Cardiac muscle cell (in vitro differentiated cells and primary cell): ENCODE measurements around the gene SBF1. TPM values are rescaled to one million over a fixed set of nuclear protein-coding genes. Genes with fewer than 3 reads are reported as not detected.

Experiments used
- DNase-seq, 2 donors: peaks; one replicate each; pipeline versions ENCODE4 v3.0.0 to v3.0.0-alpha.2; 2010 to 2017; ENCODE audit warnings: low read depth in 1 of 2, low spot score in 1 of 2
- H3K27ac ChIP-seq: fragments of 200-600 bp; sonication (generic); 2 replicates; pipeline ENCODE4 v1.5.1; 2016
- H3K27me3 ChIP-seq: fragments of 200-600 bp; sonication (generic); 2 replicates; pipeline ENCODE4 v1.6.0; 2016; ENCODE audit warnings: control low read depth
- H3K36me3 ChIP-seq: fragments of 200-600 bp; sonication (generic); 2 replicates; pipeline ENCODE4 v1.5.1; 2016; ENCODE audit warnings: control low read depth
- H3K4me1 ChIP-seq: fragments of 200-600 bp; sonication (generic); 2 replicates; pipeline ENCODE4 v1.8.1; 2017; ENCODE audit warnings: low read depth, mild to moderate bottlenecking, mixed run types
- H3K4me3 ChIP-seq: fragments of 200-600 bp; sonication (generic); 2 replicates; pipeline ENCODE4 v1.5.1; 2016; ENCODE audit warnings: mild to moderate bottlenecking
- H3K9me3 ChIP-seq: fragments of 200-600 bp; sonication (generic); 2 replicates; pipeline ENCODE4 v1.5.1; 2017; ENCODE audit warnings: low read depth, mild to moderate bottlenecking, control low read depth
- polyA plus RNA-seq: library from polyadenylated mRNA; unstranded; fragments of >200 nt; fragmentation: Nextera tagmentation; extraction: Ambion mirVana; gene quantifications from 2 replicates; pipeline ENCODE4 v1.2.1, GENCODE V29; 2016
- total RNA-seq: library from RNA; depleted of rRNA; stranded (reverse); fragments of >200 nt; gene quantifications from 2 replicates; pipeline ENCODE4 v1.2.3, GENCODE V29; 2016
- TF ChIP-seq, protein P1 (sequence below): IDR thresholded peaks from 2 replicates; pipeline ENCODE4 v1.5.1; 2012; ENCODE audit warnings: low read depth, mild to moderate bottlenecking, low read length

SBF1 gene
- total and polyA plus RNA-seq, 2 experiments from 2014 or later, result 39.1 to 111 TPM

DNA sequence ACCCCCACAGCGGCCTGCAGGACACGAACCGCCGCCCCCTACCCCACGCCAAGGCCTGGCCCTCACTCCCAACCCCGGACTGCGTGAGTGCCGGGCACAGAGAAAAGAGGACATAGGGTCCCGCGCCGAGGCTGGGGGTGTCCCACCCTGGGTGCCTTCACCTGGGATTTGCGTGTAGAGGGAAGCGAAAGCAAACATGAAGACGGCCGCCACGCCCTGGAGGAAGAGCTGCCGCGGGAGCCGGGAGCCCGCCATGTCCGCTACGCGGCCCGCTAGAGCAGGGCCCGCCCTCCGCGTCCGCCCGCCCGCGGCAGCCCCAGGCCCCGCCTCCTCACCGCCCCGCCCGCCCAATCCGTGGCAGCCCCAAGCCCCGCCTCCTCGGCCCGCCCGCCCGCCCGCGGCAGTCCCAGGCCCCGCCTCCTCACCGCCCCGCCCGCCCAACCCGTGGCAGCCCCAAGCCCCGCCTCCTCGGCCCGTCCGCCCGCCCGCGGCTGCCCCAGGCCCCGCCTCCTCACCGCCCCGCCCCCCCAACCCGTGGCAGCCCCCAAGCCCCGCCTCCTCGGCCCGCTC lies 32.7 kb upstream of the SBF1 start, which contains the start of gene LMF2:
Gene LMF2, minus strand, starts transcription at position 282 of the 570 bp plus-strand sequence. Its CDS starts 27 bp downstream, at position 255.
- Histone ChIP-seq H3K4me3 (peak within 1 kb of the TSS; percentile 82), H3K27ac (peak within 1 kb of the TSS; percentile 80), H3K27me3 (no peaks in the 10 kb centered on the region), H3K36me3 (peaks cover 8% of the 10 kb centered on the region), H3K9me3 (no peaks in the 10 kb centered on the region), H3K4me1 (peaks cover 8% of the 10 kb centered on the region)
- TF ChIP-seq, protein P1, sequence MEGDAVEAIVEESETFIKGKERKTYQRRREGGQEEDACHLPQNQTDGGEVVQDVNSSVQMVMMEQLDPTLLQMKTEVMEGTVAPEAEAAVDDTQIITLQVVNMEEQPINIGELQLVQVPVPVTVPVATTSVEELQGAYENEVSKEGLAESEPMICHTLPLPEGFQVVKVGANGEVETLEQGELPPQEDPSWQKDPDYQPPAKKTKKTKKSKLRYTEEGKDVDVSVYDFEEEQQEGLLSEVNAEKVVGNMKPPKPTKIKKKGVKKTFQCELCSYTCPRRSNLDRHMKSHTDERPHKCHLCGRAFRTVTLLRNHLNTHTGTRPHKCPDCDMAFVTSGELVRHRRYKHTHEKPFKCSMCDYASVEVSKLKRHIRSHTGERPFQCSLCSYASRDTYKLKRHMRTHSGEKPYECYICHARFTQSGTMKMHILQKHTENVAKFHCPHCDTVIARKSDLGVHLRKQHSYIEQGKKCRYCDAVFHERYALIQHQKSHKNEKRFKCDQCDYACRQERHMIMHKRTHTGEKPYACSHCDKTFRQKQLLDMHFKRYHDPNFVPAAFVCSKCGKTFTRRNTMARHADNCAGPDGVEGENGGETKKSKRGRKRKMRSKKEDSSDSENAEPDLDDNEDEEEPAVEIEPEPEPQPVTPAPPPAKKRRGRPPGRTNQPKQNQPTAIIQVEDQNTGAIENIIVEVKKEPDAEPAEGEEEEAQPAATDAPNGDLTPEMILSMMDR, result no peak
- peak in 1 of 2 donors; percentile 98 for DNase-seq

DNA sequence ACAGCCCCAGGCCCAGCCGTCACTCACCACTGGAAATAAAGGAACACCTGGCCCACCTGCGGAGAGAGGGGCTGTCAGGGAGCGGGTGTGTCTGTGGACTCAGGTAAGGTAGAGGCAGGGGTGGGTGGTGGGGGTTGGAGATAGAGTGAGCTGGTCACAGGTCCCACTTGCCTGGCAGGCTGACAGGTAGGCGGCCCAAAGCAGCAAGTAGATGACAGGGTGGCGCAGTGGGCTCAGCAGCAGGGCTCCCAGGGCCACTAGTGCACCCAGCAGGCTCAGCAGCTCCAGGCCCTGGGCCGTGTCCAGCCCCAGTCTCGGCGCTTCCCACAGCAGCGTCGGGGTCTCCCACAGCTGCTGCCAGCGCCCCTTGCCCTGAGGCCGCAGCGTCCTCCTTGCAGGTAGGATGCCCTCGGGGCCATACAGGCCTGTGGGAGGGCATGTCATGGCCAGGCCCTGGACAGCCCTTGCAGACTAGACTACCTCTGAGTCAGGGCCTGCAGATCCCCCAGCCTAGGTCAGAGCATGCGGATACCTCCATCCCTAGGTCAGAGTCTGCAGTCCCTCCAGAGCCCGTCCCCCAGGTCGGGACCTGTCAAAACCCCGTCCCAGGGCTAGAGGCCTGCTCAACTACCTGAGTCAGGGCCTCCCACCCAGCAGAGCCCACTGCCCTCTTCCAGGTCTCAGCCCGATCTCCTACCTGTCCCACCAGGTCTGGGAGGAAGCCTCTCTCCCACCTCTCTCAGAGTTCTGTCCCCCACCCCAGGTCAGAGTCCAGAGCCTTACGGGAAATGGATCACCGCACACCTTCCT lies 32.0 kb upstream of the SBF1 start:
- H3K9me3 ChIP-seq, result no peaks in the 10 kb centered on the region
- TF ChIP-seq, protein P1, result no peak
- H3K27ac ChIP-seq, result peak overlapping the region; percentile 80
- H3K4me3 ChIP-seq, result peak overlapping the region; percentile 82
- peaks cover 8% of the 10 kb centered on the region for H3K36me3 ChIP-seq
- H3K4me1 ChIP-seq, result peaks cover 8% of the 10 kb centered on the region
- no peak for DNase-seq
- no peaks in the 10 kb centered on the region for H3K27me3 ChIP-seq

DNA sequence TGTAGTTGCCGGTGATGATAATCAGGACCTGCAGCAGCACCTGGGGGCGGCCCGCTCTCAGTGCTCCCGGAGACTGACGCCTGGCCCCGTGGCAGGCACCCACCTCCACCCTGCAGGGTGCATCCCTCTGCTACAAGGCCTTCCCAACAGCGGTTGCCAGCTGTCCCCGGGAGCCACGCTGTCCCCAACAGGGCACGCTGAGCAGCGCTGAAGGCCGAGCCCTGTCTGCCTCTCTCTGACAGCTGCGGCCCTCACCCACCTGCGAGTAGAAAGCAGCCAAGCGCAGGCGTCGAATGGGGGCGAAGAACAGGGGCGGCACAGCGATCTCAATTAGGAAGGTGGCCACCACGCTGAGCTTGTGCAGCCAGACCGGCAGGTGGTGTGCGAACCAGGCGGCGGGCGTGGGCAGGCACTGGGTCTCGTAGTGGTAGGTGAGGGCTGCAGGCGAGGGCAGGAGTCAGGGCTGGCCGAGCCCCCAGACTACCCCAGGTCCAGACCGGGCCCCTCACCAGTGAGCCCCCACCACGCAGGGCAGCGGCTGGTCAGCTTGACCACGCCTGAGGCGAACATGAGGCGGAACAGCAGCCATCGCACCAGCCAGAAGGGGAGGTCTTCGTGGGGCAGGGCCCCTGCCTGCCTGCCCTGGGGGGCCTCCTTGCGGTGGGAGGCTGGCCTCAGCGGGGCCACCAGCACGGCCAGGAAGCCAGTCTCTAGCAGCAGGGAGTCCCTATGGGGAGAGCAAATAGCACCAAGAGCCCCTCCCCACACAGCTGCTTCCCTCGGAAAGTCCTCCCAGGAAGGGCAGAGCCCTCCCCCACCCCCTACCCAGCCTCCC lies 31.2 kb upstream of the SBF1 start:
- H3K4me3 ChIP-seq, result peak overlapping the region; percentile 82
- H3K27ac ChIP-seq, result no peak overlapping the region
- peaks cover 8% of the 10 kb centered on the region for H3K4me1 ChIP-seq
- TF ChIP-seq, protein P1, result no peak
- no peak for DNase-seq
- no peaks in the 10 kb centered on the region for H3K9me3 ChIP-seq
- H3K27me3 ChIP-seq, result no peaks in the 10 kb centered on the region
- peaks cover 8% of the 10 kb centered on the region for H3K36me3 ChIP-seq

DNA sequence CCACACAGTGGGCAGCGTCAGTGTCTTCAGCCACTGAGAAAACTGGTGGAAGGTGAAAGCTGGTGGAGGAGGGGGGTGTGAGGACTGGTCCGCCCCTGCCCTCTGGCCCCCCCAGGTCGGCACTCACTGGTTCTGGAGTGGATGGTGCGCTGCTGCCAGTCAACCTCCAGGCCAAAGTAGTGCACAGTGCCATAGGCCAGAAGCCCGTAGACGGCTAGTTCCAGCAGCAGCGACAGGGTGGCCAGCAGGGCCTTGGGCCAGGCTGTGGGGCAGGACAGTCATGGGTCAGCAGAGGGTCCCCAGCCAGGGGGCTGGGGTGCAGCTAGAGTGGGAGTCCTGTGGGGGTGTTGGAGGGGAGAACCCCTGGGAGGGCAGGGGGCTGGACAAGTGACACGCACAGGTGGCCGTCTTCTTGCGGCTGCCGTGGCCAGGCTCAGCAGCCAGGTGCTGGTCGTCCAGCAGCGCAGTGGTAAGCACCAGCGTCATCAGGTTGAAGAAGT lies 30.5 kb upstream of the SBF1 start:
- H3K36me3 ChIP-seq, result peaks cover 8% of the 10 kb centered on the region
- no peak for DNase-seq
- no peak overlapping the region for H3K27ac ChIP-seq
- TF ChIP-seq, protein P1, result no peak
- no peak overlapping the region for H3K4me3 ChIP-seq
- no peaks in the 10 kb centered on the region for H3K27me3 ChIP-seq
- H3K9me3 ChIP-seq, result no peaks in the 10 kb centered on the region
- H3K4me1 ChIP-seq, result peaks cover 8% of the 10 kb centered on the region

DNA sequence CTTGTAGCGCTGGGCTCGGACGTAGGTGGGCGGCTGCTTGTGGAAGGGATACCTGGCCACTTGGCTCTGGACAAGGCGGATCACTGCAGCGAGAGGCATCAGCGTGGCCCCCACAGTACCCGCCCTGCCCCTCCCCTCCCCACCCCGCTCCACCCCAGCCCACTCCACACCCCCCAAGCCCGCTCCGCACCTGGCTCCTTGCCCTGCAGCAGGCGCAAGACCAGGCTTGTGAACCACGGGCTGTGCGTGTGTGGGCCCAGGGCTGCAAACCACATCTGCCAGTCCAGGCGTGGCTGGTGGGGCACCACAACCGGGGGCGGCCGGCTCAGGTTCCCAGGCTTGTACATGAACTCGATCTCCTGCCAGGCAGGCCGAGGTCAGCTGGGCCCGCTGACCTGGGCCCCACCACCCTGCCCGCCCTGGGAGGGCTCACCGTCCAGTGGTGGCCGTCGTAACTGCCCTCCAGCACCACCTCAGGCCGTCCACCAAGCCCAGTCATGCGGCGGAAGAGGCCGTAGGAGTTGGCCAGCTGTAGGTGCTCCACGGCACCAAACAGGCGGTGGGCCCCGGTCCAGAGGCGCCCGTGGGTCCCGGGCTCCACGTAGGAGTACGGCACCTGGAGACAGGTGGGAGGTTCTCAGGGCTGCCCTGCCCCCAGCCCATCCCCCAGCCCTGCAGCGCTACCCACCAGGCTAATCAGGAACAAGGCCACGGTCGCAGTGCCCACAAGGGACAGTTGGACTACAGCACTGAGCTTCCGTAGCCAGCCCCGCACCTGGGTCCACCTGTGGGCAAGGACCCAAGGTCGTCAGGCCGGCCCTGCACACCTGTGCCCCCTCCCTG lies 29.8 kb upstream of the SBF1 start:
- Histone ChIP-seq H3K27ac (no peak overlapping the region), H3K36me3 (peaks cover 8% of the 10 kb centered on the region), H3K9me3 (no peaks in the 10 kb centered on the region), H3K4me1 (peaks cover 8% of the 10 kb centered on the region), H3K4me3 (no peak overlapping the region), H3K27me3 (no peaks in the 10 kb centered on the region)
- TF ChIP-seq, protein P1, result no peak
- DNase-seq, result no peak
